Fibroblast of pulmonary artery (primary cell): ENCODE data around the gene CRACDL.

Source experiments
- DNase-seq: peaks from one replicate; pipeline ENCODE4 v3.0.0-alpha.2; 2010; ENCODE audit warnings: low read depth
- H3K4me3 ChIP-seq: replicated peaks from 2 replicates; pipeline ENCODE4 v1.5.1; 2011; ENCODE audit warnings: low read depth, mild to moderate bottlenecking, control low read depth, low read length, moderate library complexity
- CTCF ChIP-seq: IDR thresholded peaks from 2 replicates; pipeline ENCODE4 v1.5.1; 2011; ENCODE audit warnings: mild to moderate bottlenecking, control low read depth, low read length, inconsistent platforms; ENCODE audit errors: missing control alignments

The CRACDL gene

GRCh38 chr2:98776136-98776535, 159.9 kb downstream of the CRACDL start:
- no peak for DNase-seq
- H3K4me3 ChIP-seq: no peak overlapping the region
- TF ChIP-seq CTCF: no peak

- DNase-seq: peak; percentile 18
- H3K4me3 ChIP-seq: no peak overlapping the region
- TF ChIP-seq CTCF: no peak
These were observed 160.7 kb downstream of the CRACDL start for GRCh38 chr2:98775146-98775986.

- no peak for TF ChIP-seq CTCF
- no peak overlapping the region for H3K4me3 ChIP-seq
- DNase-seq: no peak
These were observed 162.1 kb downstream of the CRACDL start for GRCh38 chr2:98773907-98774306.

DNA sequence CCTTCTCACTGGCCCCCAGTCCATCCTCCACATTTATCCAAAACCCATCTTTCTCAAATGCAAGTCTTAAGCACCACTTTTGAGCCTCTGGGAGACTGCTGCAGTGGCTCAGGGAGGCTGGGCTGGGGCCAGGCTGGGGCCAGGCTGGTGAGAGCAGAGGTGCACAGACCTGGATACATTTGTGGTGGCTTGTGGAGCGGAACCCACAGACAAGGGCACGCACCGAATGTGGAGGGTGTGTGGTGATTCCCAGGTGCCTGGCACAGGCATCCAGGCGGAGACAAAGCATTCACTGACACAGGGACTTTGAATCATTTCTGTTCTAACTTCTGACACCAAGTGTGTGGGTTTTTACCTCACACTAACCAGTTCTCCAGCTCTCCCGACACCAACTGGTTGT, 162.9 kb downstream of the CRACDL start:
- H3K4me3 ChIP-seq: no peak overlapping the region
- TF ChIP-seq CTCF: no peak
- DNase-seq: no peak

- no peak for TF ChIP-seq CTCF
- no peak overlapping the region for H3K4me3 ChIP-seq
- DNase-seq: peak; percentile 63
These were observed 163.5 kb downstream of the CRACDL start for GRCh38 chr2:98772536-98772935.

DNA sequence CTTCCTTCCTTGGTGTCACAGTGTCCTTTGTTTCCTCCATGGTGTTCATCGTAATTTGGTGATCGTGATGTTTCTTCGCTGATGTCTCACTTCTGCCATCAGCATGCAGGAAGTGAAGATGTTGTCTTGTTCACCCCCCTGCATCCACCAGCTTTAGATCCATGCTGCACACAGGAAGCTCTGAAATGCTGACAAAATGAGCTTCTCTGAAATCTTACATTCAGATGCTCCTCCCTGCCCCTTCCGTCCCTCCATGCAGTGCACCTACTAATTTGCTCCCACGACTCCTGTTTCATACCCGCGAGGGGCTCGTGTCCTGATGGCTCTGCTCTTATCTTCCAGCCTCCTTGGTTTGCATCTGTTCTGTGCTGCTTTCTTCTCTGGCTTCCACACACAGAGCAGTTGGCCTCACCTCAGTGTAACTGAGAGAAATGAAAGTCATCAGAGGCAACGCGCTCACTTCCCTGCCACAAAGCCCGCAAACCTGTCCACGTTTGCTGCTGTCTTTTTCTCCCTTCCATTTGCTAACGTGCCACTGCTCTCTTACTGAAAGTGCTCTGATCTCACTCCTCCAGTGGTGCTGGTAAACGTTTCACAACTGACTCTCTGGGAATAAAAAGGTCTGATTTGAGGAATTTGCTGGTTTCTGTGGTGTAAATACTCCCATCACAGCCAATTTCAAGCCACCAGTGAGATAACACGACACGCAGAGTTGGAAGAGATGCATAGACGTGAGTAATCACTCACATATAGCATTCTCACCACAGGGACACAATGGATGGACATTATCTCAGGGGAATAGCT, 164.1 kb downstream of the CRACDL start:
- DNase-seq: peak; percentile 76
- H3K4me3 ChIP-seq: peak overlapping the region; percentile 14
- no peak for TF ChIP-seq CTCF
